Measurements from ENCODE around the gene ADARB2.
"Not testable (repeated sequence)": the region's sequence is repeated elsewhere in the genome, so short reads cannot be mapped to it uniquely, and the experiment has no call there.

Gene ADARB2

GRCh38 chr10:1465418-1465911 is 271.9 kb downstream of the ADARB2 start:
- no peaks in the 10 kb centered on the region for H3K27me3 ChIP-seq (ENCODE audit: control insufficient read depth, insufficient read depth, low read length)
- no peak overlapping the region for H3K4me3 ChIP-seq (ENCODE audit: low read depth, low read length)
- H3K4me1 ChIP-seq (ENCODE audit: control insufficient read depth, insufficient read depth, low read length), result peaks cover 2% of the 10 kb centered on the region
- no peaks in the 10 kb centered on the region for H3K36me3 ChIP-seq (ENCODE audit: control insufficient read depth, insufficient read depth, low read length)
- no peaks in the 10 kb centered on the region for H3K9me3 ChIP-seq (ENCODE audit: control insufficient read depth, insufficient read depth, low read length)
- no peak overlapping the region for H3K9ac ChIP-seq (ENCODE audit: low read depth, low read length)

- H3K27me3 ChIP-seq (ENCODE audit: control insufficient read depth, insufficient read depth, low read length), result no peaks in the 10 kb centered on the region
- H3K36me3 ChIP-seq (ENCODE audit: control insufficient read depth, insufficient read depth, low read length), result no peaks in the 10 kb centered on the region
- no peak overlapping the region for H3K4me3 ChIP-seq (ENCODE audit: low read depth, low read length)
- no peaks in the 10 kb centered on the region for H3K9me3 ChIP-seq (ENCODE audit: control insufficient read depth, insufficient read depth, low read length)
- no peak overlapping the region for H3K9ac ChIP-seq (ENCODE audit: low read depth, low read length)
- peaks cover 2% of the 10 kb centered on the region for H3K4me1 ChIP-seq (ENCODE audit: control insufficient read depth, insufficient read depth, low read length)
These were observed 272.4 kb downstream of the ADARB2 start for GRCh38 chr10:1464881-1465417.

- H3K4me1 ChIP-seq (ENCODE audit: control insufficient read depth, insufficient read depth, low read length); H3K4me3 ChIP-seq (ENCODE audit: low read depth, low read length); H3K36me3 ChIP-seq (ENCODE audit: control insufficient read depth, insufficient read depth, low read length); H3K9me3 ChIP-seq (ENCODE audit: control insufficient read depth, insufficient read depth, low read length); H3K27me3 ChIP-seq (ENCODE audit: control insufficient read depth, insufficient read depth, low read length); H3K9ac ChIP-seq (ENCODE audit: low read depth, low read length): not testable (repeated sequence)
These were observed 273.4 kb downstream of the ADARB2 start for GRCh38 chr10:1463971-1464370.

- Histone ChIP-seq H3K27me3 (ENCODE audit: control insufficient read depth, insufficient read depth, low read length) (no peaks in the 10 kb centered on the region), H3K4me3 (ENCODE audit: low read depth, low read length) (no peak overlapping the region), H3K4me1 (ENCODE audit: control insufficient read depth, insufficient read depth, low read length) (peaks cover 2% of the 10 kb centered on the region), H3K9me3 (ENCODE audit: control insufficient read depth, insufficient read depth, low read length) (no peaks in the 10 kb centered on the region), H3K36me3 (ENCODE audit: control insufficient read depth, insufficient read depth, low read length) (no peaks in the 10 kb centered on the region), H3K9ac (ENCODE audit: low read depth, low read length) (no peak overlapping the region)
These were observed 274.2 kb downstream of the ADARB2 start for GRCh38 chr10:1462994-1463633.

GRCh38 chr10:1462521-1462920 is 274.8 kb downstream of the ADARB2 start:
- no peak overlapping the region for H3K9ac ChIP-seq (ENCODE audit: low read depth, low read length)

GRCh38 chr10:1462032-1462431 is 275.3 kb downstream of the ADARB2 start:
- no peaks in the 10 kb centered on the region for H3K36me3 ChIP-seq (ENCODE audit: control insufficient read depth, insufficient read depth, low read length)
- no peaks in the 10 kb centered on the region for H3K9me3 ChIP-seq (ENCODE audit: control insufficient read depth, insufficient read depth, low read length)
- H3K27me3 ChIP-seq (ENCODE audit: control insufficient read depth, insufficient read depth, low read length), result no peaks in the 10 kb centered on the region
- peaks cover 2% of the 10 kb centered on the region for H3K4me1 ChIP-seq (ENCODE audit: control insufficient read depth, insufficient read depth, low read length)
- no peak overlapping the region for H3K9ac ChIP-seq (ENCODE audit: low read depth, low read length)
- H3K4me3 ChIP-seq (ENCODE audit: low read depth, low read length), result no peak overlapping the region

More at GRCh38 chr10:1462521-1462920, 274.8 kb downstream of the ADARB2 start:
- no peak overlapping the region for H3K4me3 ChIP-seq (ENCODE audit: low read depth, low read length)
- no peaks in the 10 kb centered on the region for H3K27me3 ChIP-seq (ENCODE audit: control insufficient read depth, insufficient read depth, low read length)
- no peaks in the 10 kb centered on the region for H3K36me3 ChIP-seq (ENCODE audit: control insufficient read depth, insufficient read depth, low read length)
- peaks cover 2% of the 10 kb centered on the region for H3K4me1 ChIP-seq (ENCODE audit: control insufficient read depth, insufficient read depth, low read length)
- no peaks in the 10 kb centered on the region for H3K9me3 ChIP-seq (ENCODE audit: control insufficient read depth, insufficient read depth, low read length)

- Histone ChIP-seq H3K4me3 (ENCODE audit: low read depth, low read length) (no peak overlapping the region), H3K36me3 (ENCODE audit: control insufficient read depth, insufficient read depth, low read length) (no peaks in the 10 kb centered on the region), H3K9ac (ENCODE audit: low read depth, low read length) (no peak overlapping the region), H3K9me3 (ENCODE audit: control insufficient read depth, insufficient read depth, low read length) (no peaks in the 10 kb centered on the region), H3K4me1 (ENCODE audit: control insufficient read depth, insufficient read depth, low read length) (peaks cover 2% of the 10 kb centered on the region), H3K27me3 (ENCODE audit: control insufficient read depth, insufficient read depth, low read length) (no peaks in the 10 kb centered on the region)
These were observed 276.3 kb downstream of the ADARB2 start for GRCh38 chr10:1461016-1461415.

- not testable (repeated sequence) for H3K27me3 ChIP-seq (ENCODE audit: control insufficient read depth, insufficient read depth, low read length); H3K36me3 ChIP-seq (ENCODE audit: control insufficient read depth, insufficient read depth, low read length); H3K9me3 ChIP-seq (ENCODE audit: control insufficient read depth, insufficient read depth, low read length); H3K4me3 ChIP-seq (ENCODE audit: low read depth, low read length); H3K4me1 ChIP-seq (ENCODE audit: control insufficient read depth, insufficient read depth, low read length); H3K9ac ChIP-seq (ENCODE audit: low read depth, low read length)
These were observed 277.7 kb downstream of the ADARB2 start for GRCh38 chr10:1459664-1460063.

GRCh38 chr10:1454951-1455350 is 282.4 kb downstream of the ADARB2 start:
- H3K4me1 ChIP-seq (ENCODE audit: control insufficient read depth, insufficient read depth, low read length), result no peaks in the 10 kb centered on the region
- H3K9me3 ChIP-seq (ENCODE audit: control insufficient read depth, insufficient read depth, low read length), result no peaks in the 10 kb centered on the region
- no peaks in the 10 kb centered on the region for H3K27me3 ChIP-seq (ENCODE audit: control insufficient read depth, insufficient read depth, low read length)
- no peak overlapping the region for H3K9ac ChIP-seq (ENCODE audit: low read depth, low read length)
- H3K4me3 ChIP-seq (ENCODE audit: low read depth, low read length), result no peak overlapping the region
- H3K36me3 ChIP-seq (ENCODE audit: control insufficient read depth, insufficient read depth, low read length), result no peaks in the 10 kb centered on the region

- no peaks in the 10 kb centered on the region for H3K27me3 ChIP-seq (ENCODE audit: control insufficient read depth, insufficient read depth, low read length)
- H3K9ac ChIP-seq (ENCODE audit: low read depth, low read length), result no peak overlapping the region
- no peaks in the 10 kb centered on the region for H3K4me1 ChIP-seq (ENCODE audit: control insufficient read depth, insufficient read depth, low read length)
- H3K36me3 ChIP-seq (ENCODE audit: control insufficient read depth, insufficient read depth, low read length), result no peaks in the 10 kb centered on the region
- H3K4me3 ChIP-seq (ENCODE audit: low read depth, low read length), result no peak overlapping the region
- no peaks in the 10 kb centered on the region for H3K9me3 ChIP-seq (ENCODE audit: control insufficient read depth, insufficient read depth, low read length)
These were observed 282.9 kb downstream of the ADARB2 start for GRCh38 chr10:1454428-1454827.

- Histone ChIP-seq H3K4me1 (ENCODE audit: control insufficient read depth, insufficient read depth, low read length) (no peaks in the 10 kb centered on the region), H3K27me3 (ENCODE audit: control insufficient read depth, insufficient read depth, low read length) (no peaks in the 10 kb centered on the region), H3K9me3 (ENCODE audit: control insufficient read depth, insufficient read depth, low read length) (no peaks in the 10 kb centered on the region), H3K36me3 (ENCODE audit: control insufficient read depth, insufficient read depth, low read length) (no peaks in the 10 kb centered on the region), H3K9ac (ENCODE audit: low read depth, low read length) (no peak overlapping the region), H3K4me3 (ENCODE audit: low read depth, low read length) (no peak overlapping the region)
These were observed 284.5 kb downstream of the ADARB2 start for GRCh38 chr10:1452777-1453176.

- Histone ChIP-seq H3K9ac (ENCODE audit: low read depth, low read length) (no peak overlapping the region), H3K4me3 (ENCODE audit: low read depth, low read length) (no peak overlapping the region), H3K4me1 (ENCODE audit: control insufficient read depth, insufficient read depth, low read length) (no peaks in the 10 kb centered on the region), H3K9me3 (ENCODE audit: control insufficient read depth, insufficient read depth, low read length) (no peaks in the 10 kb centered on the region), H3K27me3 (ENCODE audit: control insufficient read depth, insufficient read depth, low read length) (no peaks in the 10 kb centered on the region), H3K36me3 (ENCODE audit: control insufficient read depth, insufficient read depth, low read length) (no peaks in the 10 kb centered on the region)
These were observed 285.4 kb downstream of the ADARB2 start for GRCh38 chr10:1451941-1452340.
